ENCODE results near the gene FOXK2.

Gene FOXK2

DNA sequence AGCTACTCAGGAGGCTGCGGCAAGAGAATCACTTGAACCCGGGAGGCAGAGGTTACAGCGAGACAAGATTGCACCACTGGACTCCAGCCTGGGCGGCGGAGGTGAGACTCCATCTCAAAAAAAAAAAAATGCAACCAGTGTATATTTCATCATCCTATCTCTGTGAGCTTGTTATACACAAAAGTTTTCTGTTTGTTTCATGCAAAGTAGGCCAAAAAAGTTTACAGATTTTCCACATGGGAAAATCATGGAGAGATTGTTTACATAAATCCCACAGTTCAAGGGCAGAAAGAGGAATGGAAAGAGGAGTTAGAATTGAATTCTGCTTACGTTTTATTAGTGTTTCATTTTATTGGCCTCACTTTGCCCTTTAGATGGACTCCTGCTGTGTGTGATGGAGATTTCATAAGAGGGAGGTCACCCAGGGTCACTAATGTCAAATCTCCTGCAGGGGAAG, 36.3 kb upstream of the FOXK2 start:
- TF ChIP-seq, protein P1, sequence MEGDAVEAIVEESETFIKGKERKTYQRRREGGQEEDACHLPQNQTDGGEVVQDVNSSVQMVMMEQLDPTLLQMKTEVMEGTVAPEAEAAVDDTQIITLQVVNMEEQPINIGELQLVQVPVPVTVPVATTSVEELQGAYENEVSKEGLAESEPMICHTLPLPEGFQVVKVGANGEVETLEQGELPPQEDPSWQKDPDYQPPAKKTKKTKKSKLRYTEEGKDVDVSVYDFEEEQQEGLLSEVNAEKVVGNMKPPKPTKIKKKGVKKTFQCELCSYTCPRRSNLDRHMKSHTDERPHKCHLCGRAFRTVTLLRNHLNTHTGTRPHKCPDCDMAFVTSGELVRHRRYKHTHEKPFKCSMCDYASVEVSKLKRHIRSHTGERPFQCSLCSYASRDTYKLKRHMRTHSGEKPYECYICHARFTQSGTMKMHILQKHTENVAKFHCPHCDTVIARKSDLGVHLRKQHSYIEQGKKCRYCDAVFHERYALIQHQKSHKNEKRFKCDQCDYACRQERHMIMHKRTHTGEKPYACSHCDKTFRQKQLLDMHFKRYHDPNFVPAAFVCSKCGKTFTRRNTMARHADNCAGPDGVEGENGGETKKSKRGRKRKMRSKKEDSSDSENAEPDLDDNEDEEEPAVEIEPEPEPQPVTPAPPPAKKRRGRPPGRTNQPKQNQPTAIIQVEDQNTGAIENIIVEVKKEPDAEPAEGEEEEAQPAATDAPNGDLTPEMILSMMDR (IDR thresholded peaks at IDR 0.05) = no peak

DNA sequence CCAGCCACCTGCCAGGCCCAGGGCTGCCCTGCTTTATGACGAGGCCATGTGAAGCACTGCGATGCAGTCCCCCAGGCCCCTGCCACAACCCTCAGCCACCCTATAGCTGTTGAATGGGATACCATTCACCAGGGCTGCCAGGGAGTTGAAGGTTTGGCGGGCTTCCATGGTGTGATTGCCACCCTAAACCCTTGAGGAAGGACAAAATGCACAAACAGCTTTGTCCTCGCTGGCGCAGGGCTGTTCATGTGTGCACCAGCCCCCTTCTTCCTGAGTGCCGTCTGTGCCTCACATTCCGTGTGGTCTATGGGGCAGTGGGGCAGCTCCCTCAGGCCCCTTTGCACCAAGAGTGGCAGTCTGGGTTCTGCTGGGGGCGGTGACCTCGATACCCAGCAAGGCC, 35.7 kb upstream of the FOXK2 start:
- TF ChIP-seq, protein P1 (IDR thresholded peaks at IDR 0.05) = no peak

DNA sequence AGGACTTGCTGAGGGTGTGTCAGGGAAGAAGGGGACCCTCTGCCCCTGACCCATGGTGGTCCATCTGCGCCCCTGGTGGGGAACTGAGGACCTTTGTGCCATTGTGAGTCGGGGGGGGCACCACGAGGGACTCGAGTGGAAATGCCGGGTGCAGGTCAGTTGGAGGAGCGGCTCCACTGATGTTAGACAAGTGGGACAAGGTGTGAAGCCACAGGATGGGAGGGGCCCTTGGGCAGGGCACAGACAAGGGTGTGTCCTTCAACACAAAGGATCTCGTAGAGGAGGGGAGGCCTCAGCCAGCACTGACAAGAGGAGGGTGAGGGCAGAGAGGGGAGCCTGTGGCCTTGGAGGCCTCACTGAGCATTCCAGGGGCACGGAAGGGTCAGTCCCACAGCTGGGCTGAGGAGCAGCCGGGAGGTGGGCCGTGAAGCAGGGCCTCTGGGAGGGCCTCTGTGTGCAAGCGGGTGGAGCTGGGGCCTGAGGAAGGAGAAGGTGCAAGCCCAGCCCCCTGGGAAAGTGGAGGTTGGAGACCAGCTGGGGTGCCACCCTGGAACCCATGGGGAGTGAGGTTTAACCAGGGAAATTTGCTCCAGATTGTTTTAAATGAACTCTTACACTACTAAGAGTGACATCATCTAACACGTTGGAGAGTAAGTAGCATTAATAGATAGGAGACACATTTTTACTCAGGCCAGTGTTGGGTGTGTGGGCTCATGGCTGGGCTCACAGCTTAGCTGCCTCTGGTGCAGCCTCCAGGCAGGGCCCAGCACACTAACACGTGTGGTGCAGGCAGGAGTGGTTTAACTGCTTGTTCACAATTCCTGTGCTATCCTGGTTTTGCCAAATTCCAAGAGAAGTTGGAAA, 33.1 kb upstream of the FOXK2 start:
- TF ChIP-seq, protein P1 (IDR thresholded peaks at IDR 0.05) = no peak

DNA sequence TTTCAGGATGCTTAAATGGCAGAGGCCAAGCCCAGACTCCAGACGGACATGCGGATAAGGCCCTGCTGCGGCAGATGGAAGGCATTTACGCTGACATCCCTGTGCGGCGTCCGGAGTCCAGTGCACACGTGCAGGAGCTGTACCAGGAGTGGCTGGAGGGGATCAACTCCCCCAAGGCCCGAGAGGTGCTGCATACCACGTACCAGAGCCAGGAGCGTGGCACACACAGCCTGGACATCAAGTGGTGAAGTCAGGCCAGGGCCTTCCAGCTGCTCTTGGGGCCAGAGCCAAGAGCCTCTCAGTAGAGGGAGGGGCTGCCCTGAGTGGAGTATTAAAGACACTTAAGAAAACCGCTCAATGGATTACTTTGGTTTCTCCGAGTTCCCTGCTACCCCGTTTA, 31.6 kb upstream of the FOXK2 start:
- TF ChIP-seq, protein P1 (IDR thresholded peaks at IDR 0.05) = no peak

DNA sequence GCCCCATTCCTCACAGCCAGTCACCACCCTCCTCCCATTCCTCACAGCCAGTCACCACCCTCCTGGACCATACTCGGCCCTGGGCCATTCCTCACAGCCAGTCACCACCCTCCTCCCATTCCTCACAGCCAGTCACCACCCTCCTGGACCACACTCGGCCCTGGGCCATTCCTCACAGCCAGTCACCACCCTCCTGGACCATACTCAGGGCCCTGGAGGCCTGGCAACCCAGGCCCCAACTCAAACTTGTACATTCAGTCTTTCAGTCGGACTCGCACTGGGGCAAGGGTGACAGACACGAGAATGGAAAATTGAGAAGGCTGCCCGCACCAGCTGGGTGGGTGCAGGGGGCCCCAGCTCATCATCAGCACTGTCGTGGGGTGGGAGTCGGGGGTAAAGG, 30.4 kb upstream of the FOXK2 start:
- TF ChIP-seq, protein P1 (IDR thresholded peaks at IDR 0.05) = no peak

DNA sequence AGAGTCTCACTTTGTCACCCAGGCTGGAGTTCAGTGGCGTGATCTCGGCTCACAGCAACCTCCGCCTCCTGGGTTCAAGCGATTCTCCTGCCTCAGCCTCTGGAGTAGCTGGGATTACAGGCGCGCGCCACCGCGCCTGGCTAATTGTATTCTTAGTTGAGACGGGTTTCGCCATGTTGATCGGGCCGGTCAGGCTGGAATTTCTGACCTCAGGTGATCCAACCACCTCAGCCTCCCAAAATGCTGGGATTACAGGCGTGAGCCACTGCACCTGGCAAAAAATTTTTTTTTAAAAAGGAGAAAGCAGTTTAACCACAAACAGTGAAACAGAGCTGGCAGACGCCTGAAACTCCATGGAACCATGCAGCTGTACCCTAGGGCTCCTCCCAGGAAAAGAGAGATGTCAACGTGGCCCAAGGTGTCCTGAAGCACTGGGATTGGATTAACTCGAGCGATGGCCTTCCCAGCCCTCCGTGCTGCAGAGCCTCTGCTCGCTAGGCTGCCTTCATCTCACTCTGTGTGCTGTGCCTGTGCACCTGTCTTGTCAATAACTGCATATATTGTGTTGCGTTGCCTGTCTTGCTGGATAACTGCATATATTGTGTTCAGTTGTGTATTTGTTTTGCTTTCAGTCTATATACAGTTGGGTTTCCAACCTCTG, 29.6 kb upstream of the FOXK2 start:
- TF ChIP-seq, protein P1 (IDR thresholded peaks at IDR 0.05) = no peak

DNA sequence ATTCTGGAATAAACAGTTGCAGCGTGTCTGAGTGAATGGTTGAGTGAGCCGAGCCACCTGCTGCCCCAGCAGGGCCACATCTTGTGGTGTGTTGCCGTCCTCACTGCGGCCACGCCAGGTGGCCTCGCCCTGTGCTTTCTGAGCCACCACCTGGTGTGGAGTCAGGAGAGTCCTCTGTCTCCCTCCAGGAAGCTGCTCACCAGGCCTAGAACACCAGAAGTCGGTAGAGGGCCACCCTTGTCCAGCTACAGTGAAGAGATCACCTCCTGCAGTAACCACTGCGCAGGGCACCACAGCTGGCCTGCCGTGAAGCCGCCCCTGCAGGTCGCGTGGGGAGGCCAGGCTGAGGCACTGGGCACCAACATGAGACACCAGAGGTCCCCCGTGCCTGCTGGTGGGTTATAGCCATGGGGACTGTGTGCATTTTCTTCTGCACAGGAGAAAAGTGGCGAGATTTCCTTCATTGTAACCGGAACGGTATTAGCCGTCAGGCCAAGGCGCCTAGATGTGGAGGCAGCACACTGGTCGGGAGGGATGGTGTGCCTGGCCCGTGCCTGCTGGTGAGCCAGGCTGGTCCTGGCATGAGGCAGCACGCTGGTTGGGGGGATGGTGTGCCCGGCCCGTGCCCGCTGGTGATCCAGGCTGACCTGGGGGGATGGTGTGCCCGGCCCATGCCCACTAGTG, 28.9 kb upstream of the FOXK2 start:
- TF ChIP-seq, protein P1 (IDR thresholded peaks at IDR 0.05) = no peak

All from LNCAP (cell line).